IMR-90 (cell line): Measurements from ENCODE around the gene CCDC51. TPM values are rescaled to one million over a fixed set of nuclear protein-coding genes. Genes with fewer than 3 reads are reported as not detected.

Experiments used
- ATAC-seq: fragments of 200-7000 bp; cut with Tn5 transposase; 2 replicates; pipeline ENCODE4 v1.9.1; 2020; ENCODE audit warnings: low read depth, mild to moderate bottlenecking, moderate library complexity
- BruUV-seq: library from RNA; stranded (reverse); fragments of 400-500 nt; replicated peaks from 2 replicates; lab custom pipeline; 2021; lab: Mats Ljungman, UMichigan
- CTCF ChIA-PET: fragments of 300-600 bp; formaldehyde crosslinking; extraction: SDS; loops from one replicate; lab custom pipeline; 2021; ENCODE audit warnings: antibody characterized with exemption; lab: Yijun Ruan, JAX
- POLR2A ChIA-PET: fragments of 300-600 bp; sonication (Branson Sonifier 250); formaldehyde crosslinking; loops from one replicate; lab custom pipeline; 2022; ENCODE audit warnings: antibody characterized with exemption; ENCODE audit not compliant: unreplicated experiment; lab: Charles Lee
- DNase-seq: peaks from one replicate; pipeline ENCODE4 v3.0.0; 2013
- H2AFZ ChIP-seq: replicated peaks from 2 replicates; pipeline ENCODE3; 2013; ENCODE audit warnings: low read length, mild to moderate bottlenecking; ENCODE audit not compliant: poor library complexity
- H2AK5ac ChIP-seq: 2 replicates; pipeline ENCODE4 v1.6.1; 2013; ENCODE audit warnings: low read depth, low read length, inconsistent platforms
- H2AK9ac ChIP-seq: replicated peaks from 2 replicates; pipeline ENCODE3; 2013; ENCODE audit warnings: mild to moderate bottlenecking, low read depth, low read length, moderate library complexity; ENCODE audit not compliant: poor library complexity
- H2BK120ac ChIP-seq: 2 replicates; pipeline ENCODE4 v1.6.1; 2013; ENCODE audit warnings: low read depth, low read length, inconsistent platforms
- H2BK15ac ChIP-seq: 3 replicates; pipeline ENCODE4 v1.6.1; 2013; ENCODE audit warnings: low read depth, low read length, inconsistent platforms
- H2BK20ac ChIP-seq: 2 replicates; pipeline ENCODE4 v1.6.1; 2013; ENCODE audit warnings: low read depth, mild to moderate bottlenecking, inconsistent platforms, low read length, moderate library complexity
- H2BK5ac ChIP-seq: 2 replicates; pipeline ENCODE4 v1.6.1; 2013; ENCODE audit warnings: mild to moderate bottlenecking, low read depth, low read length, inconsistent platforms; ENCODE audit not compliant: poor library complexity, severe bottlenecking
- H3K14ac ChIP-seq: replicated peaks from 2 replicates; pipeline ENCODE4 v1.6.1; 2013; ENCODE audit warnings: low read depth, low read length, inconsistent platforms
- H3K18ac ChIP-seq: 2 replicates; pipeline ENCODE4 v1.6.1; 2013; ENCODE audit warnings: low read depth, low read length, control low read depth
- H3K23ac ChIP-seq: 2 replicates; pipeline ENCODE4 v1.6.1; 2013; ENCODE audit warnings: low read depth, low read length, inconsistent platforms
- H3K27ac ChIP-seq: 2 replicates; pipeline ENCODE4 v1.5.1; 2013; ENCODE audit warnings: mild to moderate bottlenecking, control low read depth, low read length; ENCODE audit not compliant: insufficient read depth
- H3K27me3 ChIP-seq: 2 replicates; pipeline ENCODE4 v1.6.1; 2013; ENCODE audit warnings: low read length; ENCODE audit not compliant: control insufficient read depth, insufficient read depth
- H3K36me3 ChIP-seq: 2 replicates; pipeline ENCODE4 v1.6.1; 2013; ENCODE audit warnings: low read length, mixed read lengths; ENCODE audit not compliant: control insufficient read depth, insufficient read depth
- H3K4ac ChIP-seq: 2 replicates; pipeline ENCODE4 v1.6.1; 2013; ENCODE audit warnings: low read depth, low read length, inconsistent platforms
- H3K4me1 ChIP-seq: 2 replicates; pipeline ENCODE4 v1.6.1; 2013; ENCODE audit warnings: low read length, mixed read lengths; ENCODE audit not compliant: control insufficient read depth, insufficient read depth
- H3K4me2 ChIP-seq: 2 replicates; pipeline ENCODE4 v1.6.1; 2013; ENCODE audit warnings: low read depth, mild to moderate bottlenecking, control low read depth, low read length, moderate library complexity
- H3K4me3 ChIP-seq: 2 replicates; pipeline ENCODE4 v1.5.1; 2013; ENCODE audit warnings: low read depth, mild to moderate bottlenecking, control low read depth, low read length, moderate library complexity; ENCODE audit not compliant: insufficient read depth
- H3K56ac ChIP-seq: 2 replicates; pipeline ENCODE4 v1.6.1; 2013; ENCODE audit warnings: low read length, inconsistent platforms; ENCODE audit not compliant: insufficient read depth; ENCODE audit errors: extremely low read depth
- H3K79me1 ChIP-seq, 2 experiments: 2 replicates each; pipeline ENCODE4 v1.6.1; 2013; ENCODE audit warnings: low read length in 2 of 2, inconsistent platforms in 1 of 2, low read depth in 1 of 2
- H3K9ac ChIP-seq: 2 replicates; pipeline ENCODE4 v1.6.1; 2013; ENCODE audit warnings: low read depth, low read length, control low read depth
- H3K9me1 ChIP-seq: 2 replicates; pipeline ENCODE4 v1.6.1; 2013; ENCODE audit warnings: low read length, inconsistent platforms; ENCODE audit not compliant: insufficient read depth
- H3K9me3 ChIP-seq: 2 replicates; pipeline ENCODE4 v1.6.1; 2013; ENCODE audit warnings: low read length; ENCODE audit not compliant: control insufficient read depth, insufficient read depth
- H4K20me1 ChIP-seq: 2 replicates; pipeline ENCODE4 v1.6.1; 2013; ENCODE audit warnings: low read length, inconsistent platforms; ENCODE audit not compliant: insufficient read depth
- H4K5ac ChIP-seq: 2 replicates; pipeline ENCODE4 v1.6.1; 2013; ENCODE audit warnings: mild to moderate bottlenecking, low read depth, low read length, control low read depth
- H4K8ac ChIP-seq, 2 experiments: 2 replicates each; pipeline ENCODE4 v1.6.1; 2013; ENCODE audit warnings: low read depth in 2 of 2, low read length in 2 of 2, control low read depth in 1 of 2, inconsistent platforms in 1 of 2
- H4K91ac ChIP-seq: 2 replicates; pipeline ENCODE4 v1.6.1; 2013; ENCODE audit warnings: low read depth, low read length, inconsistent platforms; ENCODE audit not compliant: insufficient read depth
- CEBPB ChIP-seq: IDR thresholded peaks from 2 replicates; pipeline ENCODE4 v1.6.1; 2012; ENCODE audit warnings: low read depth, low read length, improper control_type of control experiment
- CHD1 ChIP-seq: IDR thresholded peaks from 2 replicates; pipeline ENCODE4 v1.6.1; 2012; ENCODE audit warnings: low read depth, low read length, improper control_type of control experiment
- ELK1 ChIP-seq: fragments of 150-350 bp; IDR thresholded peaks from 2 replicates; pipeline ENCODE4 v1.6.1; 2016; ENCODE audit warnings: low read depth, mild to moderate bottlenecking, low read length, moderate library complexity, borderline replicate concordance
- FOS ChIP-seq: fragments of 150-350 bp; IDR thresholded peaks from 2 replicates; pipeline ENCODE4 v1.6.1; 2016; ENCODE audit warnings: low read depth, low read length
- MAFK ChIP-seq: IDR thresholded peaks from 2 replicates; pipeline ENCODE4 v1.6.1; 2012; ENCODE audit warnings: low read depth, low read length, improper control_type of control experiment
- MAZ ChIP-seq: IDR thresholded peaks from 2 replicates; pipeline ENCODE4 v1.6.1; 2012; ENCODE audit warnings: low read depth, mild to moderate bottlenecking, low read length, improper control_type of control experiment, moderate library complexity, borderline replicate concordance
- MXI1 ChIP-seq: IDR thresholded peaks from 2 replicates; pipeline ENCODE4 v1.6.1; 2012; ENCODE audit warnings: low read depth, mild to moderate bottlenecking, low read length, moderate library complexity, borderline replicate concordance
- NFE2L2 ChIP-seq: fragments of 150-350 bp; IDR thresholded peaks from 2 replicates; pipeline ENCODE4 v1.6.1; 2016; ENCODE audit warnings: low read depth, mild to moderate bottlenecking, low read length
- POLR2A ChIP-seq: IDR thresholded peaks from 2 replicates; pipeline ENCODE4 v1.6.1; 2012; ENCODE audit warnings: mild to moderate bottlenecking, low read depth, low read length
- RAD21 ChIP-seq: IDR thresholded peaks from 2 replicates; pipeline ENCODE4 v1.6.1; 2012; ENCODE audit warnings: low read length, improper control_type of control experiment
- RCOR1 ChIP-seq: IDR thresholded peaks from 2 replicates; pipeline ENCODE4 v1.6.1; 2012; ENCODE audit warnings: mild to moderate bottlenecking, low read length, improper control_type of control experiment; ENCODE audit not compliant: insufficient replicate concordance
- RFX5 ChIP-seq: IDR thresholded peaks from 2 replicates; pipeline ENCODE4 v1.8.0; 2012; ENCODE audit warnings: low read depth, mild to moderate bottlenecking, low read length, moderate library complexity
- SMC3 ChIP-seq: fragments of 150-350 bp; IDR thresholded peaks from 2 replicates; pipeline ENCODE4 v1.6.1; 2016; ENCODE audit warnings: low read depth, mild to moderate bottlenecking, antibody characterized with exemption, low read length, moderate library complexity
- WGBS, 2 experiments: methylation state at CpG; one replicate each; pipeline versions ENCODE4 v1.1.5 to v1.1.7; 2013; ENCODE audit warnings: missing lambda C conversion rate in 2 of 2; ENCODE audit not compliant: insufficient read length in 1 of 2; ENCODE audit errors: extremely low coverage in 2 of 2; 5-methylcytosine and 5-hydroxymethylcytosine counted together
- dilution Hi-C: fragments of 300-500 bp; cut with HindIII; formaldehyde crosslinking; loops from one replicate; pipeline ENCODE4 v1.14.3; 2018; ENCODE audit warnings: low sequenced_read_pairs; ENCODE audit not compliant: unreplicated experiment
- in situ Hi-C: fragments of 300-500 bp; cut with MboI; formaldehyde crosslinking; loops from 3 replicates; pipeline ENCODE4 v1.14.3; 2019; ENCODE audit warnings: low sequenced_read_pairs, inconsistent platforms, mixed read lengths
- intact Hi-C: fragments of 100-400 bp; cut with micrococcal nuclease; formaldehyde crosslinking; loops from 2 replicates; pipeline ENCODE4 v1.10.0; 2022
- polyA plus RNA-seq, 3 experiments: library from polyadenylated mRNA; depleted of rRNA; stranded (reverse); fragments of >200 nt; gene quantifications; 2 replicates each; pipeline ENCODE4 v1.2.3, GENCODE V29; 2012; ENCODE audit warnings: low replicate concordance in 1 of 3
- total RNA-seq: library from RNA; depleted of rRNA; stranded (reverse); fragments of >200 nt; gene quantifications from 2 replicates; pipeline ENCODE4 v1.2.3, GENCODE V29; 2012

The CCDC51 gene
- total and polyA plus RNA-seq, 2 of the 4 experiments (the other 2 are of a cell fraction): 11.0 to 16.1 TPM

- peaks cover 16% of the 10 kb centered on the region; the same call in 1 of the 2 replicates for H3K4me1 ChIP-seq
- H3K27me3 ChIP-seq: no peaks in the 10 kb centered on the region
- in situ Hi-C loops (no loop called here), dilution Hi-C loops (no loop called here), intact Hi-C loops (no loop called here)
- no peak overlapping the region for H3K9ac ChIP-seq
- peaks cover 12% of the 10 kb centered on the region for H4K20me1 ChIP-seq
- WGBS, 2 experiments: no CpG with 5 or more reads among the region's 8 CpGs
- H3K4me2 ChIP-seq: no peak overlapping the region
- no peak overlapping the region for H4K91ac ChIP-seq
- no peak overlapping the region for H3K4ac ChIP-seq
- H2BK15ac ChIP-seq: no peak overlapping the region
- peaks cover 7% of the 10 kb centered on the region for H3K9me1 ChIP-seq
- POLR2A ChIA-PET: no interaction called here
- H2BK120ac ChIP-seq: peak overlapping the region; percentile 23; the same call in 1 of the 2 replicates
- no peak overlapping the region for H2BK20ac ChIP-seq
- DNase-seq (no peak), ATAC-seq (no peak)
- peak overlapping the region; percentile 10 for H2BK5ac ChIP-seq
- H3K23ac ChIP-seq: no peak overlapping the region
- H4K5ac ChIP-seq: no peak overlapping the region
- peaks cover 12 to 43% of the 10 kb centered on the region in 2 experiments; a peak in 3 of 4 replicates for H3K79me1 ChIP-seq
- no peak overlapping the region for H2AFZ ChIP-seq
- TF ChIP-seq RCOR1: no peak
- TF ChIP-seq SMC3: no peak
- no peak for TF ChIP-seq FOS
- no peak for TF ChIP-seq MAFK
- TF ChIP-seq ELK1: no peak
- no peak for TF ChIP-seq CEBPB
- no peak for TF ChIP-seq MXI1
- no peak for TF ChIP-seq RAD21
- TF ChIP-seq POLR2A: no peak
- no peak for TF ChIP-seq RFX5
- no peak for TF ChIP-seq NFE2L2
- TF ChIP-seq MAZ: no peak
- TF ChIP-seq CHD1: no peak
- 0 out of 2 replicates have a peak overlapping the region, but pooled peaks have one; percentile 7 for H3K56ac ChIP-seq
- H3K4me3 ChIP-seq: no peak overlapping the region
- H3K18ac ChIP-seq: no peak overlapping the region
- BruUV-seq: no TSS peak
- CTCF ChIA-PET: interaction anchor here (2.7 kb wide), 1 partner anchor 31 kb away, joined by 16 read pairs; no protein-coding TSS in a partner anchor
- H3K27ac ChIP-seq: no peak overlapping the region
- peak overlapping the region; percentile 19 for H2AK9ac ChIP-seq
- no peaks in the 10 kb centered on the region for H3K9me3 ChIP-seq
- no peak overlapping the region for H3K14ac ChIP-seq
- no peak overlapping the region for H4K8ac ChIP-seq
- H2AK5ac ChIP-seq: no peak overlapping the region
- H3K36me3 ChIP-seq: peaks cover 18% of the 10 kb centered on the region
These were observed 8.5 kb downstream of the CCDC51 start for GRCh38 chr3:48431224-48432029.
